K562 (cell line): ENCODE measurements around the gene H2AZ2. TPM values are rescaled to one million over a fixed set of nuclear protein-coding genes. Genes with fewer than 3 reads are reported as not detected.

ENCODE experiments used
- ELF4 ChIP-seq: fragments of 450-650 bp; formaldehyde crosslinking; IDR thresholded peaks from 2 replicates; pipeline ENCODE4 v1.4.0; 2022; ENCODE audit warnings: missing genetic modification characterization
- HNRNPL ChIP-seq: fragments of 200-400 bp; formaldehyde crosslinking; IDR thresholded peaks from 2 replicates; pipeline ENCODE4 v1.6.1; 2017; ENCODE audit warnings: low read depth, mild to moderate bottlenecking, low read length
- MEIS2 ChIP-seq: fragments of 450-650 bp; IDR thresholded peaks from 2 replicates; pipeline ENCODE4 v1.6.1; 2014; ENCODE audit warnings: mild to moderate bottlenecking; ENCODE audit not compliant: partially characterized antibody
- NFXL1 ChIP-seq: fragments of 450-650 bp; formaldehyde crosslinking; IDR thresholded peaks from 2 replicates; pipeline ENCODE4 v1.4.0; 2021; ENCODE audit warnings: mild to moderate bottlenecking
- ZBTB1 ChIP-seq: sonication (generic); formaldehyde crosslinking; IDR thresholded peaks from 2 replicates; pipeline ENCODE4 v1.8.1; 2023; ENCODE audit warnings: missing genetic modification reagents, low read depth, mild to moderate bottlenecking, borderline replicate concordance
- ZBTB8A ChIP-seq: fragments of 450-650 bp; IDR thresholded peaks from 2 replicates; pipeline ENCODE4 v1.6.1; 2018; ENCODE audit warnings: mild to moderate bottlenecking, moderate library complexity; ENCODE audit not compliant: partially characterized antibody
- ZFP1 ChIP-seq: fragments of 450-650 bp; formaldehyde crosslinking; IDR thresholded peaks from 2 replicates; pipeline ENCODE4 v1.4.0; 2020; ENCODE audit warnings: mild to moderate bottlenecking, mixed read lengths
- ZNF23 ChIP-seq: fragments of 250-450 bp; sonication (Bioruptor Pico); IDR thresholded peaks from 2 replicates; pipeline ENCODE4 v1.4.0; 2020; ENCODE audit warnings: mild to moderate bottlenecking
- ZNF24 ChIP-seq: fragments of 450-650 bp; IDR thresholded peaks from 2 replicates; pipeline ENCODE4 v1.6.1; 2016
- ZNF561 ChIP-seq: fragments of 450-650 bp; formaldehyde crosslinking; conservative IDR thresholded peaks from 2 replicates; pipeline ENCODE4 v1.4.0; 2020; ENCODE audit warnings: mild to moderate bottlenecking, moderate library complexity
- ZNF586 ChIP-seq: fragments of 450-650 bp; formaldehyde crosslinking; conservative IDR thresholded peaks from 2 replicates; pipeline ENCODE4 v1.4.0; 2020; ENCODE audit warnings: mild to moderate bottlenecking, moderate library complexity
- ZNF668 ChIP-seq: fragments of 250-450 bp; sonication (Bioruptor Pico); IDR thresholded peaks from 2 replicates; pipeline ENCODE4 v1.8.0; 2022; ENCODE audit warnings: mild to moderate bottlenecking, inconsistent platforms
- polyA plus RNA-seq, 8 experiments: library from polyadenylated mRNA; depleted of rRNA in 4 of 8; stranded (reverse) in 5 of 8; unstranded in 3 of 8; fragments of >200 nt; fragmentation: Nextera tagmentation in 2 of 8; fragmentation: Illumina TruSeq in 1 of 8; extraction: Ambion mirVana in 2 of 8; extraction: Trizol in 1 of 8; gene quantifications; 2 replicates each; pipeline versions ENCODE4 v1.2.1 to v1.2.3, GENCODE V29; 2011 to 2014; ENCODE audit warnings: inconsistent platforms in 1 of 8, missing spikeins in 1 of 8
- total RNA-seq, 7 experiments: library from RNA; depleted of rRNA in 6 of 7; stranded (reverse); fragments of >200 nt in 6 of 7; fragmentation: Illumina TruSeq in 2 of 7; extraction: Trizol in 2 of 7; gene quantifications; 2 replicates each; pipeline versions ENCODE4 v1.2.1 to v1.2.3, GENCODE V29; 2011 to 2021; ENCODE audit warnings: low replicate concordance in 1 of 7
- TF ChIP-seq, protein P1 (sequence below): sonication (generic); formaldehyde crosslinking; IDR thresholded peaks from 2 replicates; pipeline ENCODE4 v1.5.0; 2020; ENCODE audit warnings: missing genetic modification reagents
- TF ChIP-seq, protein P2 (sequence below): sonication (generic); formaldehyde crosslinking; IDR thresholded peaks from 2 replicates; pipeline ENCODE4 v1.8.0; 2022; ENCODE audit warnings: missing genetic modification reagents, mild to moderate bottlenecking, borderline replicate concordance
- TF ChIP-seq, protein P3 (sequence below), 2 experiments: IDR thresholded peaks; 2 replicates each; pipeline ENCODE4 v1.6.1; 2011; ENCODE audit warnings: borderline replicate concordance in 1 of 2, control low read depth in 1 of 2, low read depth in 1 of 2, low read length in 1 of 2, mild to moderate bottlenecking in 1 of 2, mixed read lengths in 1 of 2, moderate library complexity in 1 of 2; ENCODE audit not compliant: insufficient read depth in 1 of 2, insufficient read length in 1 of 2, poor library complexity in 1 of 2, severe bottlenecking in 1 of 2; ENCODE audit errors: extremely low read depth in 1 of 2
- TF ChIP-seq, protein P4 (sequence below): fragments of 250-450 bp; sonication (Bioruptor Pico); IDR thresholded peaks from 2 replicates; pipeline ENCODE4 v1.5.0; 2021; ENCODE audit warnings: mild to moderate bottlenecking, moderate library complexity

The H2AZ2 gene
- total and polyA plus RNA-seq, 9 of the 15 experiments (the other 6 are each of a cell fraction or from before 2014, with no cell fraction given): 105 to 382 (median 286) TPM

DNA sequence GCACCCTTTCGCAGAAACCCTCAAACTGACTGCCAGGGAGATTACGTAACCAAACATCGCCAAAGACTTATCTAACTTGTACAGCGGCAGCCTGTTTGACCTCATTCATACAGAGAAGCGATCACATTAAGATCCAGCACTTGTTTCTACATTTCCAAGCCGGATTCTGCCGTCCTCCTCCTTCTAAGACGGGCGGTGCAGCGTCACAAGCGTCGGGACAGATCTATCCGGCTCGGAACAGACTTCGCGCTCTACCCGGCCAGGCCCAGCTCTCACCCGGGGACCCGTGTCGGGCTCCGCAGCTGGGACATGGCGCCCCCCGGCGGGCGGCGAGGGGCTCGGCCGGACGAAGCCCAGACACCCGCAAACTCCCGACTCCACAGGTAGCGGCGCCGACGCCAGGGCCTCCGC, 373 bp downstream of the H2AZ2 start (continued):
- TF ChIP-seq ZBTB1 (CRISPR knock-in tag): peak; percentile 90
- peak; percentile 72; the same call in 1 of the 2 replicates for TF ChIP-seq ELF4 (CRISPR knock-in tag)
- TF ChIP-seq, protein P1, sequence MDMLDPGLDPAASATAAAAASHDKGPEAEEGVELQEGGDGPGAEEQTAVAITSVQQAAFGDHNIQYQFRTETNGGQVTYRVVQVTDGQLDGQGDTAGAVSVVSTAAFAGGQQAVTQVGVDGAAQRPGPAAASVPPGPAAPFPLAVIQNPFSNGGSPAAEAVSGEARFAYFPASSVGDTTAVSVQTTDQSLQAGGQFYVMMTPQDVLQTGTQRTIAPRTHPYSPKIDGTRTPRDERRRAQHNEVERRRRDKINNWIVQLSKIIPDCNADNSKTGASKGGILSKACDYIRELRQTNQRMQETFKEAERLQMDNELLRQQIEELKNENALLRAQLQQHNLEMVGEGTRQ (CRISPR knock-in tag): no peak
- no peak for TF ChIP-seq ZNF24
- TF ChIP-seq HNRNPL: 0 out of 2 replicates have a peak, but pooled peaks have one; percentile 58
- TF ChIP-seq NFXL1 (CRISPR knock-in tag): no peak
- no peak for TF ChIP-seq ZNF561 (CRISPR knock-in tag)
- TF ChIP-seq ZBTB8A: no peak
- TF ChIP-seq ZNF23 (CRISPR knock-in tag): no peak
- TF ChIP-seq, protein P2, sequence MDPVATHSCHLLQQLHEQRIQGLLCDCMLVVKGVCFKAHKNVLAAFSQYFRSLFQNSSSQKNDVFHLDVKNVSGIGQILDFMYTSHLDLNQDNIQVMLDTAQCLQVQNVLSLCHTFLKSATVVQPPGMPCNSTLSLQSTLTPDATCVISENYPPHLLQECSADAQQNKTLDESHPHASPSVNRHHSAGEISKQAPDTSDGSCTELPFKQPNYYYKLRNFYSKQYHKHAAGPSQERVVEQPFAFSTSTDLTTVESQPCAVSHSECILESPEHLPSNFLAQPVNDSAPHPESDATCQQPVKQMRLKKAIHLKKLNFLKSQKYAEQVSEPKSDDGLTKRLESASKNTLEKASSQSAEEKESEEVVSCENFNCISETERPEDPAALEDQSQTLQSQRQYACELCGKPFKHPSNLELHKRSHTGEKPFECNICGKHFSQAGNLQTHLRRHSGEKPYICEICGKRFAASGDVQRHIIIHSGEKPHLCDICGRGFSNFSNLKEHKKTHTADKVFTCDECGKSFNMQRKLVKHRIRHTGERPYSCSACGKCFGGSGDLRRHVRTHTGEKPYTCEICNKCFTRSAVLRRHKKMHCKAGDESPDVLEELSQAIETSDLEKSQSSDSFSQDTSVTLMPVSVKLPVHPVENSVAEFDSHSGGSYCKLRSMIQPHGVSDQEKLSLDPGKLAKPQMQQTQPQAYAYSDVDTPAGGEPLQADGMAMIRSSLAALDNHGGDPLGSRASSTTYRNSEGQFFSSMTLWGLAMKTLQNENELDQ (CRISPR knock-in tag): no peak
- TF ChIP-seq, protein P3, sequence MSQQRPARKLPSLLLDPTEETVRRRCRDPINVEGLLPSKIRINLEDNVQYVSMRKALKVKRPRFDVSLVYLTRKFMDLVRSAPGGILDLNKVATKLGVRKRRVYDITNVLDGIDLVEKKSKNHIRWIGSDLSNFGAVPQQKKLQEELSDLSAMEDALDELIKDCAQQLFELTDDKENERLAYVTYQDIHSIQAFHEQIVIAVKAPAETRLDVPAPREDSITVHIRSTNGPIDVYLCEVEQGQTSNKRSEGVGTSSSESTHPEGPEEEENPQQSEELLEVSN (IDR thresholded peaks at IDR 0.05; ENCODE audit: borderline replicate concordance in 1 of 2, extremely low read depth in 1 of 2, insufficient read depth in 1 of 2, insufficient read length in 1 of 2, low read depth in 1 of 2, low read length in 1 of 2, poor library complexity in 1 of 2, severe bottlenecking in 1 of 2): peak; percentile 29 to 68
- TF ChIP-seq ZNF668: no peak
- TF ChIP-seq MEIS2: peak; percentile 85
- TF ChIP-seq, protein P4, sequence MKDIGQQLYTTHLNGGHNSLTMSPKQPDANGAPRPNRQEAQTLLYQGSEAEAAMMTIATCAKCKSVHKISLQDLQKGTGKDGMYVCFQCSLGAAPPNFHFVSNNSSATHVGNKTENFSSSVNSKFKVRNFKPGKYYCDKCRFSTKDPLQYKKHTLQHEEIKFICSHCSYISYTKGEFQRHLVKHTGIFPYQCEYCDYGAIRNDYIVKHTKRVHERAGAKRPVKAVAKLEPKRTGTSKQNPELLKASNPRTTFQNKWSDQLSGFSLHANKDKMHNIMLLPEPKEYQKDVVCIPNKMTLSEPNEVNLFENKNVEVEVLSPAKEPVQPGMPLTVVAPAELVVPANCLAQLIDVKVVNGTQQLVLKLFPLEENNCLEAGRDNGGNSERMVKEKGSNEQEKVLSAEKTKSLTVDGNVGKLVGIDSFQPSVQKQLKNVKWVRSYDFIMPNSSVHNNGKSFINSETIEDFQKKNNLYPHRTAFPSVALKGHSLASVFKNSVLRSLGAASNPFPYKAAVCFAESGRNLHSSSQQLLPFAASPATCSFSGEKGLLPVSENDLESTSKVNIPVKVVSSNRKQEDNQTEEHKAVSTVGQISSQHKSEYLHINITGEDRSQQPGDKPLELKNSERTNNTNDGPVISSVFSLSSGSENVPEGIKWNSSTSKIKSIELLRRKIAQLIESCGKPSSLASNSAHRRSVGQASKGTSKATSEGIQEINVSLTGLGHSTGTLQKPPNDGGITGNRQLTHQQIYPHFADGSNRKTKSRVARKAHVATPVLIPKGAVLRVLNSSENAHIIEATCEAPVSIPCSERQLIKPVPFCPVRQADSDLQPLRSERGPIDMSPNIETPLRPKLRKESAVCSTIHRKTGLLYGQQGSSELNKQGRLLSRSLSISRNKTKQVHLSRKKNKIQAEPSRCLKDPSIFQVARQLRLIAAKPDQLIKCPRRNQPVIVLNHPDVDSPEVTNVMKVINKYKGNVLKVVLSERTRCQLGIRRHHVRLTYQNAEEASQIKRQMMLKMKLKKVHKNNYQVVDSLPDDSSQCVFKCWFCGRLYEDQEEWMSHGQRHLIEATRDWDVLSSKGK (CRISPR knock-in tag): no peak
- no peak for TF ChIP-seq ZNF586
- no peak for TF ChIP-seq ZFP1
